ENCODE measurements around the gene RTN4.

The RTN4 gene

GRCh38 chr2:54966837-54967236 is 83.4 kb downstream of the RTN4 start:
- H3K27me3 ChIP-seq = no peaks in the 10 kb centered on the region
- H3K4me1 ChIP-seq = peaks cover 0 to 15% (median 3%) of the 10 kb centered on the region in 4 donors
- H3K4me3 ChIP-seq = no peak overlapping the region
- peaks cover 0 to 34% (median 18%) of the 10 kb centered on the region in 3 donors for H3K36me3 ChIP-seq
- DNase-seq = no peak
- TF ChIP-seq CTCF (IDR thresholded peaks at IDR 0.05) = no peak
- no peaks in the 10 kb centered on the region for H3K9me3 ChIP-seq
- no peak overlapping the region for H3K27ac ChIP-seq
- intact Hi-C loops (cut with DNase I; ENCODE audit: low total_unique reads) = no loop called here

- no peak for TF ChIP-seq CTCF (IDR thresholded peaks at IDR 0.05)
- H3K27ac ChIP-seq = no peak overlapping the region
- no peak overlapping the region for H3K4me3 ChIP-seq
- H3K9me3 ChIP-seq = no peaks in the 10 kb centered on the region
- peaks cover 0 to 34% (median 18%) of the 10 kb centered on the region in 3 donors for H3K36me3 ChIP-seq
- H3K27me3 ChIP-seq = no peaks in the 10 kb centered on the region
- H3K4me1 ChIP-seq = peaks cover 0 to 15% (median 1%) of the 10 kb centered on the region in 4 donors
- no peak for DNase-seq
- intact Hi-C loops (cut with DNase I; ENCODE audit: low total_unique reads) = no loop called here
Measured at GRCh38 chr2:54966165-54966832, 84.0 kb downstream of the RTN4 start.

- TF ChIP-seq CTCF (IDR thresholded peaks at IDR 0.05) = no peak
- Histone ChIP-seq H3K36me3 (peaks cover 0 to 26% (median 13%) of the 10 kb centered on the region in 3 donors), H3K27ac (no peak overlapping the region), H3K4me3 (no peak overlapping the region), H3K27me3 (no peaks in the 10 kb centered on the region), H3K9me3 (no peaks in the 10 kb centered on the region), H3K4me1 (peaks cover 0 to 15% (median 0%) of the 10 kb centered on the region in 4 donors)
- DNase-seq = no peak
- intact Hi-C loops (cut with DNase I; ENCODE audit: low total_unique reads) = no loop called here
Measured at GRCh38 chr2:54965425-54965824, 84.8 kb downstream of the RTN4 start.

- Histone ChIP-seq H3K27ac (no peak overlapping the region), H3K4me1 (peaks cover 0 to 15% (median 0%) of the 10 kb centered on the region in 4 donors), H3K27me3 (no peaks in the 10 kb centered on the region), H3K9me3 (no peaks in the 10 kb centered on the region), H3K36me3 (peaks cover 0 to 20% (median 7%) of the 10 kb centered on the region in 3 donors), H3K4me3 (no peak overlapping the region)
- no peak for TF ChIP-seq CTCF (IDR thresholded peaks at IDR 0.05)
- intact Hi-C loops (cut with DNase I; ENCODE audit: low total_unique reads) = no loop called here
- no peak for DNase-seq
Measured at GRCh38 chr2:54964816-54965215, 85.4 kb downstream of the RTN4 start.

- no peak for DNase-seq
- no peak for TF ChIP-seq CTCF (IDR thresholded peaks at IDR 0.05)
- no peak overlapping the region for H3K4me3 ChIP-seq
- no peak overlapping the region for H3K27ac ChIP-seq
- intact Hi-C loops (cut with DNase I; ENCODE audit: low total_unique reads) = no loop called here
- no peaks in the 10 kb centered on the region for H3K9me3 ChIP-seq
- no peaks in the 10 kb centered on the region for H3K27me3 ChIP-seq
- H3K36me3 ChIP-seq = peaks cover 0 to 14% (median 5%) of the 10 kb centered on the region in 3 donors
- peaks cover 0 to 15% (median 0%) of the 10 kb centered on the region in 4 donors for H3K4me1 ChIP-seq
Measured at GRCh38 chr2:54964271-54964670, 86.0 kb downstream of the RTN4 start.

All from tibial artery (tissue), 4 donors.